ENCODE measurements around the gene TBL3.

DNA sequence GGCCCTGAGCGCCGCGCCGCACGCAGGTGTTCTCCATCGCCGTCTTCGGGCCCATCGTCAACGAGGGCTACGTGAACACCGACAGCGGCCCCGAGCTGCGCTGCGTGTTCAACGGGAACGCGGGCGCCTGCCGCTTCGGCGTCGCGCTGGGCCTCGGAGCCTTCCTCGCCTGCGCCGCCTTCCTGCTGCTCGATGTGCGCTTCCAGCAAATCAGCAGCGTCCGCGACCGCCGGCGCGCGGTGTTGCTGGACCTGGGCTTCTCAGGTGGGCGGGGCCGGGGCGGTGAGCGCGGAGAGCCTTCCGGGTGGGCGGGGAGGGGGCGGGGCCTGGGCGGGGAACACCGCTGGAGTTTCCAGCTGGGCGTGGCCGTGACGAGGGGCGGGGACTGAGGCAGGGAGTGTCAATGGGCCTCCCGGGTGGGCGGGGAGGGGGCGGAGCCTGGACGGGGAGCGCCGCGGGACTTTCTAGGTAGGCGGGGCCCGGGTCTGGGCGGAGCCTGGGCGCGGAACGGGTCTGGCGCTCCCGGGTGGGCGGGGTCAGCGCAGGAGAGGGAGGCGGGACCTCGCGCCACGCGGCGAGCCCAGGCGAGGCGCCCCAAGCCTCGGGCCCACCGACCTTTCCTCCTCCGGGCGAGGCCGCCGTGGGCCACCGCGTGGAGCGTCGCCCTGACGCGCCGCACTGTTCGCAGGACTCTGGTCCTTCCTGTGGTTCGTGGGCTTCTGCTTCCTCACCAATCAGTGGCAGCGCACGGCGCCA, 20.3 kb downstream of the TBL3 start:
- TF ChIP-seq, protein P1, sequence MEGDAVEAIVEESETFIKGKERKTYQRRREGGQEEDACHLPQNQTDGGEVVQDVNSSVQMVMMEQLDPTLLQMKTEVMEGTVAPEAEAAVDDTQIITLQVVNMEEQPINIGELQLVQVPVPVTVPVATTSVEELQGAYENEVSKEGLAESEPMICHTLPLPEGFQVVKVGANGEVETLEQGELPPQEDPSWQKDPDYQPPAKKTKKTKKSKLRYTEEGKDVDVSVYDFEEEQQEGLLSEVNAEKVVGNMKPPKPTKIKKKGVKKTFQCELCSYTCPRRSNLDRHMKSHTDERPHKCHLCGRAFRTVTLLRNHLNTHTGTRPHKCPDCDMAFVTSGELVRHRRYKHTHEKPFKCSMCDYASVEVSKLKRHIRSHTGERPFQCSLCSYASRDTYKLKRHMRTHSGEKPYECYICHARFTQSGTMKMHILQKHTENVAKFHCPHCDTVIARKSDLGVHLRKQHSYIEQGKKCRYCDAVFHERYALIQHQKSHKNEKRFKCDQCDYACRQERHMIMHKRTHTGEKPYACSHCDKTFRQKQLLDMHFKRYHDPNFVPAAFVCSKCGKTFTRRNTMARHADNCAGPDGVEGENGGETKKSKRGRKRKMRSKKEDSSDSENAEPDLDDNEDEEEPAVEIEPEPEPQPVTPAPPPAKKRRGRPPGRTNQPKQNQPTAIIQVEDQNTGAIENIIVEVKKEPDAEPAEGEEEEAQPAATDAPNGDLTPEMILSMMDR (optimal IDR thresholded peaks at IDR 0.05 in 1 of 3, IDR thresholded peaks at IDR 0.05 in 1 of 3, conservative IDR thresholded peaks at IDR 0.05 in 1 of 3; ENCODE audit: extremely low read depth in 1 of 3, insufficient read depth in 2 of 3, low read length in 3 of 3): peak in 1 of 3 experiments; percentile 5
- TF ChIP-seq EZH2 (IDR thresholded peaks at IDR 0.05; ENCODE audit: low read length): no peak

Data from keratinocyte (primary cell).